NCI-H82 treated with DMSO at 0.1 percent for 48 hours (cell line): Measurements from ENCODE around the gene EIPR1.

ENCODE experiments used
- DNase-seq: peaks from one replicate; lab custom pipeline; 2025; ENCODE audit not compliant: unreplicated experiment; lab: John Stamatoyannopoulos, UW

Gene EIPR1

GRCh38 chr2:3377612-3378432 lies at the start of gene EIPR1:
Gene EIPR1, minus strand, starts transcription at chr2:3377818. Its CDS starts 129 bp downstream, at chr2:3377689.
- DNase-seq = peak; percentile 89

- no peak for DNase-seq
Measured at GRCh38 chr2:3427272-3427671, 49.7 kb upstream of the EIPR1 start.

- DNase-seq = no peak
Measured at GRCh38 chr2:3426615-3427014, 49.0 kb upstream of the EIPR1 start.

- no peak for DNase-seq
Measured at GRCh38 chr2:3424171-3424795, 46.7 kb upstream of the EIPR1 start.

GRCh38 chr2:3423492-3424170 lies 46.0 kb upstream of the EIPR1 start:
- peak; percentile 93 for DNase-seq

- DNase-seq = no peak
Measured at GRCh38 chr2:3422161-3422779, 44.7 kb upstream of the EIPR1 start.

- no peak for DNase-seq
Measured at GRCh38 chr2:3421580-3421979, 44.0 kb upstream of the EIPR1 start.

- DNase-seq = no peak
Measured at GRCh38 chr2:3420769-3421397, 43.3 kb upstream of the EIPR1 start.

GRCh38 chr2:3420076-3420768 lies 42.6 kb upstream of the EIPR1 start:
- no peak for DNase-seq

GRCh38 chr2:3418766-3419404 lies 41.3 kb upstream of the EIPR1 start:
- DNase-seq = no peak

- no peak for DNase-seq
Measured at GRCh38 chr2:3414133-3414860, 36.7 kb upstream of the EIPR1 start.

- DNase-seq = no peak
Measured at GRCh38 chr2:3413697-3414096, 36.1 kb upstream of the EIPR1 start.

GRCh38 chr2:3411103-3411502 lies 33.5 kb upstream of the EIPR1 start:
- DNase-seq = no peak

GRCh38 chr2:3409627-3410170 lies 32.1 kb upstream of the EIPR1 start:
- DNase-seq = no peak

- DNase-seq = no peak
Measured at GRCh38 chr2:3408781-3409180, 31.2 kb upstream of the EIPR1 start.

GRCh38 chr2:3406501-3406900 lies 28.9 kb upstream of the EIPR1 start:
- no peak for DNase-seq

- DNase-seq = no peak
Measured at GRCh38 chr2:3405876-3406275, 28.3 kb upstream of the EIPR1 start.

- DNase-seq = no peak
Measured at GRCh38 chr2:3405307-3405706, 27.7 kb upstream of the EIPR1 start.

GRCh38 chr2:3404349-3404894 lies 26.8 kb upstream of the EIPR1 start:
- DNase-seq = no peak
